Right atrium auricular region (tissue), 2 donors: Measurements from ENCODE around the gene KIF4A. TPM values are rescaled to one million over a fixed set of nuclear protein-coding genes. Genes with fewer than 3 reads are reported as not detected.
"Not testable (repeated sequence)": the region's sequence is repeated elsewhere in the genome, so short reads cannot be mapped to it uniquely, and the experiment has no call there.

ENCODE experiments used
- DNase-seq: peaks from one replicate; pipeline ENCODE4 v3.0.0-alpha.2; 2019; ENCODE audit warnings: low spot score
- H3K27ac ChIP-seq, 2 donors: fragments of 200-600 bp; sonication (generic); 1 replicate in 1 of 2; 2 replicates in 1 of 2; pipeline ENCODE4 v1.5.1; 2016 to 2019
- H3K27me3 ChIP-seq, 2 donors: fragments of 200-600 bp; sonication (generic); one replicate each; pipeline versions ENCODE4 v1.5.1 to v1.6.0; 2017 to 2019
- H3K36me3 ChIP-seq: fragments of 200-600 bp; sonication (generic); one replicate; pipeline ENCODE4 v1.5.1; 2016
- H3K4me1 ChIP-seq, 2 donors: fragments of 200-600 bp; sonication (generic); one replicate each; pipeline versions ENCODE4 v1.5.1 to v1.6.0; 2017 to 2019
- H3K4me3 ChIP-seq, 2 donors: fragments of 200-600 bp; sonication (generic); 1 replicate in 1 of 2; 2 replicates in 1 of 2; pipeline ENCODE4 v1.5.1; 2017 to 2019; ENCODE audit warnings: mild to moderate bottlenecking in 1 of 2, moderate library complexity in 1 of 2
- H3K9me3 ChIP-seq, 2 donors: fragments of 200-600 bp; sonication (generic); one replicate each; pipeline ENCODE4 v1.5.1; 2019
- total RNA-seq, 2 donors: library from RNA; depleted of rRNA; stranded (reverse); fragments of >200 nt; gene quantifications; one replicate each; pipeline ENCODE4 v1.1.0, GENCODE V29; 2016
- TF ChIP-seq, protein P1 (sequence below), 2 donors: fragments of 200-600 bp; sonication (generic); IDR thresholded peaks; one replicate each; pipeline ENCODE4 v1.5.1; 2019; ENCODE audit warnings: antibody characterized with exemption in 2 of 2

KIF4A gene
- total RNA-seq, 2 donors from 2014 or later, result 0.08 to 0.41 TPM

DNA sequence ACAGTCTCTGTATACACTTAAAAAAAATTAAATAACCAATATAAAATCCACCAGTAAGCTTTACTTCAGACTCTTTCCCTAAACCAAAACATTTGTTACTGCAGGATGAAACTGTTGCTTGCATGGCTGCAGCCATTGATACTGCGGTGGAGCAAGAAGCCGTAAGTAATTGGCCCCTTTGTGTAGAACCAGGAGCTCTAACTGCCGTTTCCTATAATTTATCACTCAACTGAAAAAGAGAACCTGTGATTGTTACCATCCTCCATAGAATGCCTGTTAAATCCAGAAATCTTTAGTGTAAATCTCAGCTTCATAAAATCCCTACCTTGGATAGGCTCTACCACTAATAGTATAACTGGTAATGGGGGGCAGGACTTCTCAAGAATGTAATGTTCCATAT, 62.6 kb downstream of the KIF4A start:
- no peaks in the 10 kb centered on the region for H3K36me3 ChIP-seq
- no peak overlapping the region for H3K27ac ChIP-seq
- H3K4me1 ChIP-seq, result no peaks in the 10 kb centered on the region
- H3K27me3 ChIP-seq, result no peaks in the 10 kb centered on the region
- H3K4me3 ChIP-seq, result no peak overlapping the region
- no peaks in the 10 kb centered on the region for H3K9me3 ChIP-seq
- no peak for DNase-seq
- TF ChIP-seq, protein P1, sequence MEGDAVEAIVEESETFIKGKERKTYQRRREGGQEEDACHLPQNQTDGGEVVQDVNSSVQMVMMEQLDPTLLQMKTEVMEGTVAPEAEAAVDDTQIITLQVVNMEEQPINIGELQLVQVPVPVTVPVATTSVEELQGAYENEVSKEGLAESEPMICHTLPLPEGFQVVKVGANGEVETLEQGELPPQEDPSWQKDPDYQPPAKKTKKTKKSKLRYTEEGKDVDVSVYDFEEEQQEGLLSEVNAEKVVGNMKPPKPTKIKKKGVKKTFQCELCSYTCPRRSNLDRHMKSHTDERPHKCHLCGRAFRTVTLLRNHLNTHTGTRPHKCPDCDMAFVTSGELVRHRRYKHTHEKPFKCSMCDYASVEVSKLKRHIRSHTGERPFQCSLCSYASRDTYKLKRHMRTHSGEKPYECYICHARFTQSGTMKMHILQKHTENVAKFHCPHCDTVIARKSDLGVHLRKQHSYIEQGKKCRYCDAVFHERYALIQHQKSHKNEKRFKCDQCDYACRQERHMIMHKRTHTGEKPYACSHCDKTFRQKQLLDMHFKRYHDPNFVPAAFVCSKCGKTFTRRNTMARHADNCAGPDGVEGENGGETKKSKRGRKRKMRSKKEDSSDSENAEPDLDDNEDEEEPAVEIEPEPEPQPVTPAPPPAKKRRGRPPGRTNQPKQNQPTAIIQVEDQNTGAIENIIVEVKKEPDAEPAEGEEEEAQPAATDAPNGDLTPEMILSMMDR (IDR thresholded peaks at IDR 0.05), result no peak

DNA sequence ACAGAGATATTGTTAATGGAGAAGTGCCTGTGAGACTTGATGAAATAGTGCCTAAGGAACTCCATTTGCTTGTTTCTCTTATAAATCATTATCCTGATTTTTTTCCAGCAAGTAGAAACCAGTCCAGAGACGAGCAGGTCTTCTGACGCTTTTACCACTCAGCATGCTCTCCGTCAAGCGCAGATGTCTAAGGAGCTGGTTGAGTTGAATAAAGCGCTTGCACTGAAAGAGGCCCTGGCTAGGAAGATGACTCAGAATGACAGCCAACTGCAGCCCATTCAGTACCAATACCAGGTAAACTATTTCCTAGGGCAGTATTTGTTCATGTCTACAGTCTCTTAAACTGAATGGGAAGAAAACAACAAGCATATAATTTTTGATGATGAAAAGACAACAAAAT, 63.6 kb downstream of the KIF4A start:
- Histone ChIP-seq H3K4me3 (no peak overlapping the region), H3K27me3 (no peaks in the 10 kb centered on the region)
- TF ChIP-seq, protein P1 (IDR thresholded peaks at IDR 0.05), result no peak

DNA sequence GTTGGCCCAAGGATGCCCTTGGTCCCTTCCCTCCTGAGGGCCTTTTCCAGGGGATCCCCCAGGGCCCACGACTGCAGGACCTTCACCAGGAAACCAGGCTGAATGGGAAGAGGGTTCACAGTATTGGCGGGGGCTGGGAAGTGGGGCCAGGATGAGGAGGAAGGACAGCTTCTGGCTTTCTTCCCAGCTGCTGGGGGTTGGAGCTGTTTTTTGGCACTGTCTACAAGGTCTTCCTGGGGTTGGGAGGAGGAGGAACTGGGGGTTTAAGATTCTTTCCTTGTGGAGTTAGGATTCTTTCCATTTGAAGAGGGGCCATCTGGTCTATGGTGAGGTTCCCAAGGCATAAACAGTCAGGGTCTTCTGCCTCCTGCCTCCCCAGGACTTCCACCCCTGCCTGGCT, 64.8 kb downstream of the KIF4A start:
- Histone ChIP-seq H3K36me3 (no peaks in the 10 kb centered on the region), H3K4me1 (no peaks in the 10 kb centered on the region), H3K9me3 (no peaks in the 10 kb centered on the region), H3K4me3 (no peak overlapping the region), H3K27ac (no peak overlapping the region), H3K27me3 (no peaks in the 10 kb centered on the region)
- TF ChIP-seq, protein P1 (IDR thresholded peaks at IDR 0.05), result no peak
- no peak for DNase-seq

More for the DNA sequence above, 63.6 kb downstream of the KIF4A start:
- Histone ChIP-seq H3K36me3 (no peaks in the 10 kb centered on the region), H3K9me3 (no peaks in the 10 kb centered on the region), H3K27ac (no peak overlapping the region), H3K4me1 (no peaks in the 10 kb centered on the region)
- no peak for DNase-seq

DNA sequence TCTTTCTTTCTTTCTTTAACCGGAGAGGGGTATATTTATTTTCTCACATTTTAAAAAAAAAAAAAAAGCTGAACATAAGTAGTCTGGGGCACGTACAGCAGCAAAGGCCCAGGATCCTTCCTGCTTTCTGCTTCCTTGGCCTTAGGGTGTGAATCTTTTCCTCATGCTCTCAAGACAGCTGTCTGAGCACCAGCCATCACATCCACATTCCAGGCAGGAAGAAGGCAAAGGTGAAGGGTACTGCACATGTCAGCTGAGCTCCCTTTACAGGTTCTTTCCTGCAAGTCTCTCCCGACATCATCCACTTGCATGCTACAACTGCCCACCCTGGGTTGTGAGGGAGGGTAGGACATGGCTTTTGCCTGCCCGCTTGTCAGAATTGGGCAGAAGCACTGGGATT, 69.6 kb downstream of the KIF4A start:
- Histone ChIP-seq H3K27ac (no peak overlapping the region), H3K36me3 (no peaks in the 10 kb centered on the region), H3K4me1 (no peaks in the 10 kb centered on the region), H3K27me3 (no peaks in the 10 kb centered on the region), H3K4me3 (no peak overlapping the region), H3K9me3 (no peaks in the 10 kb centered on the region)
- TF ChIP-seq, protein P1 (IDR thresholded peaks at IDR 0.05), result no peak
- no peak for DNase-seq

DNA sequence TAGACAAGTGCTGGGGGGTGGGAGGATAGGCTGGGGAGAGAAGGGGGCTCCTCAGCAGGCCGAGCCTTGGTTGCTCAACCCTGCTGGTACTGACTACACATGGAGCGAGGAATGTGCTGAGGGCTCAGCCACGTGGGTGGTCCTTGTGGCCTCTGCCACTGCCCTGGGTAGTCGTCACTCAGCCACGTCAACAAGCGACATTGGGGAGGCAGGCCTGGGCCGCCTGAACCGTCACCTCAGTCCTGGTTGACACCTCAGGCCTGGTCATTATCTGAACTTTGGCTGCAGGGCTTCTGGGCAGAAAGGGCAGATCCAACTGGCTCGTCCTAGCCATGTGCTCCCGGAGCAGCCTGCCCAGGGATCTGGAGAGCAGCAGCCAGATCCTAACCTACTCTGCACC, 70.5 kb downstream of the KIF4A start:
- Histone ChIP-seq H3K27ac (no peak overlapping the region), H3K9me3 (no peaks in the 10 kb centered on the region), H3K4me3 (no peak overlapping the region), H3K4me1 (no peaks in the 10 kb centered on the region), H3K27me3 (no peaks in the 10 kb centered on the region), H3K36me3 (no peaks in the 10 kb centered on the region)
- DNase-seq, result no peak
- TF ChIP-seq, protein P1 (IDR thresholded peaks at IDR 0.05), result no peak

DNA sequence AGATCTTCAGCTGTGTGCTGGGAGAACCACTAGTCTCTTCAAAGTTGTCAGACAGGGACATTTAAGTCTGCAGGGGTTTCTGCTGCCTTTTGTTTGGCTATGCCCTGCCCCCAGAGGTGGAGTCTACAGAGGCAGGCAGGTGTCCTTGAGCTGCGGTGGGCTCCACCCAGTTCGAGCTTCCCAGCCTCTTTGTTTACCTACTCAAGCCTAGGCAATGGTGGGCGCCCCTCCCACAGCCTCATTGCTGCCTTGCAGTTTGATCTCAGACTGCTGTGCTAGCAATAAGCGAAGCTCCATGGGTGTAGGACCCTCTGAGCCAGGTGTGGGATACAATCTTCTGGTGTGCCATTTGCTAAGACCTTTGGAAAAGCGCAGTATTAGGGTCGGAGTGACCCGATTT, 78.8 kb downstream of the KIF4A start:
- not testable (repeated sequence) for H3K36me3 ChIP-seq

More for the DNA sequence above, 78.8 kb downstream of the KIF4A start:
- not testable (repeated sequence) for H3K27ac ChIP-seq, H3K27me3 ChIP-seq, H3K9me3 ChIP-seq, DNase-seq, H3K4me3 ChIP-seq, H3K4me1 ChIP-seq
